Adrenal gland (tissue), 5 donors: ENCODE data around the gene GMDS.

Source experiments
- CTCF ChIP-seq, 6 experiments: fragments of 450-650 bp in 4 of 6; fragments of 200-600 bp in 2 of 6; sonication (generic) in 1 of 6; IDR thresholded peaks; 1 replicate in 5 of 6; 2 replicates in 1 of 6; pipeline versions ENCODE4 v1.5.1 to v1.8.0; 2016 to 2021; ENCODE audit warnings: antibody characterized with exemption in 6 of 6, mild to moderate bottlenecking in 2 of 6, moderate library complexity in 1 of 6
- POLR2A ChIP-seq, 2 donors: fragments of 450-650 bp; IDR thresholded peaks; one replicate each; pipeline ENCODE4 v1.6.1; 2017; ENCODE audit warnings: antibody characterized with exemption in 2 of 2, mild to moderate bottlenecking in 2 of 2, moderate library complexity in 1 of 2
- donor health status: DM: no; HTN: no; CAD: no.

- no peak for TF ChIP-seq CTCF (IDR thresholded peaks at IDR 0.05)
- TF ChIP-seq POLR2A (IDR thresholded peaks at IDR 0.05), result no peak
Measured at GRCh38 chr6:1703923-1704322, 541.5 kb downstream of the GMDS start.
